ENCODE results near the gene MAP1LC3B.
"Not testable (repeated sequence)": the region's sequence is repeated elsewhere in the genome, so short reads cannot be mapped to it uniquely, and the experiment has no call there.

The MAP1LC3B gene

DNA sequence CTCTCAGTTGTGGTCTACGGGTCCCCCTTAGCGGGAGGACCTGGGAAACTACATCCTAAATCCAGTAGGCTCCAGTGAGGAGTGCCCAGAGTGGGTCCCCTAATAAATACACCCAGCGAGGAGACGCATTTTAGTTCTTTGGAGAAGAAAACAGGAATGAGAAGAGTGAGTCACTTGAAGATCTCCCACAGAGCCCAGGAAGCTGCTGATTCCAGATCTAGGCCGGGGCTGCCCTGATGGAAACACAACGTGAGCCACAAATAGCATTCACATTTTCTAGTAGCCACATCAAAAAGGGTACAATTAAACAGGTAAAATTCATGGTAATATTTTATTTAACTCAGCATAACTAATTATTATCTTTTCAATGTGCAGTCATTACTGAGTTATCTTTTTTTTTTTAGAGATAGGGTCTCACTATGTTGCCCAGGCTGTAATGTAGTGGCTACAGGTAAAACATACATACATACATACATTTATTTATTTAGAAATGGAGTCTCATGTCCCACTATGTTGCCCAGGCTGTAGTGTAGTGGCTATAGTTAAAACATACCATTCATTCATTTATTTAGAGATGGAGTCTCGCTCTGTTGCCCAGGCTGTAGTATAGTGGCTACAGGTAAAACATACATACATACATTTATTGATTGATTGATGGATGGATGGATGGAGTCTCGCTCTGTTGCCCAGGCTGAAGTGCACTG is 30.1 kb upstream of the MAP1LC3B start:
- DNase-seq, result no peak

DNA sequence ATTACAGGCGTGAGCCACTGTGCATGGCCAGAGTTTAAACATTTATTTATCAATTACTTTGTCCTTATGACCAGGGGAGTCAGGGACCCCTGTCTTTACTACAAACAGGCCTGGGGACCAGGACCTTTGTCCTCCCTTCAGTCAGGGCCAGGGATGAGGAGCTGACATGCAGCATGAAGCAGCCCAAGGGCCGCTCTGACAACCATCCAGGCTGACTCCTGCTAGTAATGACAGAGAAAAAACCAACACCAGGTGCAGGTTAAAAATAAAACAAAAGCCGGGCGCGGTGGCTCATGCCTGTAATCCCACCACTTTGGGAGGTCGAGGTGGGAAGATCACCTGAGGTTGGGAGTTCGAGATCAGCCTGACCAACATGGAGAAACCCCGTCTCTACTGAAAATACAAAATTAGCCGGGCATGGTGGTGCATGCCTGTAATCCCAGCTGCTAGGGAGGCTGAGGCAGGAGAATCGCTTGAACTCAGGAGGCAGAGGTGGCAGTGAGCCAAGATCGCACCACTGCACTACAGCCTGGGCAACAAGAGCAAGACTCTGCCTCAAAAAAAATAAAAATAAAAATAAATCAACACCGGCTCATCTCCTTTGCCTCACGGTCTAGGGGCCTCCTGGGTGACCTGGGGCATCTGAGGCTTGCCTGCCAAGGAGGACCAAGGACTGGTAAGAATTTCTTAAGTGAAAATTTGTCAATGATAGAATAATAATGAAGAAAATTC is 29.1 kb upstream of the MAP1LC3B start:
- DNase-seq, result not testable (repeated sequence)

DNA sequence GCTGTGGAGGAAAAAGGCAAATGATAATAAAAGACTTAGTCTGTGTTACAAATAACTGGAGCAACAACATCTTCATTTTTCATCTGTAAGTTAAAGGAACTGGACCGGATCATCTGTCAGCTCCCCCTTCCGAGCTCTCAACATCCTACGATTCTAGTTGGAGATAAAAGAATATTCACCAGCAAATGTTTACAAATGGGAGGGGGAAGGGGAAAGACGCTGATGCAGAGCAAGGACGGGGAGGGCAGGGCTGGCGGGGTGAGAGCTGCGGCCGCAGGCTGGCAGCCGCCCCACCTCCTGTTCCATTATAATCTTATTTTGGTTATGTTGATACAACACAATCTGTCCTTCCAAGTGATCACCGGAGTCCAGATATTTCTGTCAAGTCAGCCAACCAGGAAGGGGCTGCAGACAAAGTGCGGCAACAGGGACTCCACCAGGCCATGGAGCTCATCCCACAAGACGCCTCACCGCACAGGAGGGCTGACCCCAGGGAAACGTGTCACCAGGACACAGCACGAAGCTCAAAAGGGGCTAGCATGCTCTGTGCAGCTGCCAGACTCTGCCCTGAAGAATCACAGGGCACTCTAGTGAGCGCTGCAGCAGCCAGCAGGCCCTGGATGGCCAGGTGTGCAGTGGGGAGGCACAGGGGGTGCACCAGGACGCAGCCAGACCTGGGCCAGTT is 28.2 kb upstream of the MAP1LC3B start:
- DNase-seq, result no peak

DNA sequence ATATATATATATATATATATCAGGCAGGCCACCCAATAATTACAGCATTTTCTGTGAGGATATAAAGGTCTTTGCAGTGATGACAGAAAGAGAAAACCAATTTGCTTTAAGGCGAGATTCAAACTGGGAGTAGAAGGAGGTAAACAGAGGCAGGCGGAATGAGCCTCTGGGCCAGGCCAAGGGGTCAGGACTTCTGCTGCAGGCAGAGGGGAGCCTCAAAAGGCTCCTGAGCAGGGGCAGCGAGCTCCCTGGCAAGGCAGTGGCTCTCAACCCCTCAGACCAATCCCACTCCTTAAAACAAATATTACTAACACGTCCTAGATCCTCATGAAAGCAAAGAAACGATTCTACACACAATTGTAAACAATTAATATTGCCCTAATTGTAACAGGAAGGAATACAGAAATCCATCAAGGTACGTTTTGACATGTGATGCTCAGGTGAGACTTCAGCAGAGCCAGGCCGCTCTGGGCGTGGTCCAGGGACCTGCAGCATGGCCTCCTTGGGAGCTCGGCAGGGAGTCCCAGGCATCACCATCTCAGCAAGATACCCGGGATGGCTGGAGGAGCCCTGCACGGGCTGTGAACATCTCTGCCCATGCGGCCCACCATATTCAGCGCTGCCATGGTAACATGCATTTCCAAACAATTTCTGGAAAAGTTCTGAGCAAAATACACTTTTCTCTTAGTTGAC is 27.0 kb upstream of the MAP1LC3B start:
- DNase-seq, result no peak

DNA sequence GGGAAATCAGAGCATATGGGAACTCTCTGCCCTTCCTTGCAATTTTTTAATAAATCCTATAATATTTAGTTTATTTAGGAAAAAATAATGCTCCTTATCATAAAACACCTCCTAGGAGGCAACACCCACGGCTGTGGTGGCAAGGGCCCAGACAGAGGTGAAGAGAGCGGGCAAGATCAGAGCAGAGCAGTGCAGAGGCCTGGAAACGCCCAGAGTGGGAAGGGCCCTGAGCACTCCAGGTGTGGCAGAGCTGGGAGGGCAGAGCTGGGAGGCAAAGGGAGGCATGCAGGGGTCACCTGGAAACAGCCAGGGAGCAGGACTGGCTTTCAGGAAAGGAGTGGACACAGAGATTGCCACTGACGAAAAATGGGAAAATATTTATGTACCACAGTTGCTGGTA is 25.8 kb upstream of the MAP1LC3B start:
- DNase-seq, result no peak

DNA sequence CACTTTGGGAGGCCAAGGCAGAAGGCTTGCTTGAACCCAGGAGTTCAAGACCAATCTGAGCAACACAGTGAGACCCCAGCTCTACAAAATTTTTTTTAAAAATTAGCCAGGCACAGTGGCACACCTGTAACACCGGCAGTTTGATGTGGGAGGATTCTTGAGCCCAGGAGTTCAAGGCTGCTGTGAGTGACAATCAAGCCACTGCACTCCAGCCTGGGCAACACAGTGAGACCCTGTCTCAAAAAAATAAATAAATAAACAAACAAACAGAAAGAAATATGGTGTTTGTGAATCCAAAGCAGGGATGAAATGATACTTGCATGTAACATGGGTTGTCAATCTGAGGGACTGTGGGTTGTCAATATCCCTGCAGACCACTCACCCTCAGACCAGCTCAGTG is 25.2 kb upstream of the MAP1LC3B start:
- DNase-seq, result no peak

DNA sequence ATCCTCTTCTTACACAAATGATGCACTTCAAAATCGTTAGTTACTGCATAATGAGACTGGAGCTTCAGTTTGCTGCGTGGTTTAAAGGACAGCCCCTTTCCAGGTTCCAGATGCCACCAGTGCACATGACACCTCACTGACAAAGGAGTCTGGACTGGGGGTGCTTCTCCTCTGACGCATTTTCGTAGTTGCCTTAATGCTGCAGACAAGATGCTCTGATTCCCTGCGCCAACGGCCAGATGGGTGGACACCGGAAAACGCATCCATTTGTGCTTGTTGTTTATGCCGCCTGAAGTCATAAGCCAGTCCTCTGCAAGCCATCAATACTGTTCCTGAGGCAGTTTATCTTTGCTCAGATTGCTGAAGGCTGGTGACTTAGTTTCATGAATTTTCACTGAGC is 24.6 kb upstream of the MAP1LC3B start:
- no peak for DNase-seq

DNA sequence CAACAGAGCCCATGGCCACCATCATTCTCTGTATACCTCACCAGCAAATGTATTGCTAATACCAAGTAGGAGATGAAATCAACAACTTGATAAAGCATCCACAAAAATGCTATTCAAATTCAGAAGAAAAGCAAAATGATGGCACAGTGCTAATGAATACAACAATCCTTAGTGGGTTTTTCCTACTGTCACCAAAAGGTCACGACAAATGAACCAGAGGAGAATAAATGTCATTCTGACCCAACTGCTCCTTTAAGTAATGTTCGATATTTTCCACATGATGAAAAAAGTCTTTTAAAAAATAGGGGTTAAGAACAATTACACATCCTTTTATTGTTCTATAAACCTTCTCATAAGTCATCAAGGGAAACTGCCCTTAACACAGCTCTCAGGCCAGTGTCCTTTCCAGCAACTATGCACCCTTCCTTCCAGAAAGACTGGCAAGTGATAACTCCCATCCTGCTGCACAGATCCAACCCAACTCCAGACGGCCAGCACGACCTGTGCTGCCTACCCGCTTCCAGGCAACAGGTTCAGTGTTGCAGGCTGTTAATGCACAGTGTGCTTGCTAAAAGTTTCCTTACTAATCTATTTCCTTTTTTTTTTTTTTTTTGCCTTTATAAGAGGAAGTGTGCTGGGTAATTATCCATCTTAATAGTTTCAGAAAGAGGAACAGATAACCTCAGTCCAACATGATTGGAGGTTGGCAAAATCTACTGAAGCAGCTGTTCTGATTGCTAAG is 23.9 kb upstream of the MAP1LC3B start:
- no peak for DNase-seq

DNA sequence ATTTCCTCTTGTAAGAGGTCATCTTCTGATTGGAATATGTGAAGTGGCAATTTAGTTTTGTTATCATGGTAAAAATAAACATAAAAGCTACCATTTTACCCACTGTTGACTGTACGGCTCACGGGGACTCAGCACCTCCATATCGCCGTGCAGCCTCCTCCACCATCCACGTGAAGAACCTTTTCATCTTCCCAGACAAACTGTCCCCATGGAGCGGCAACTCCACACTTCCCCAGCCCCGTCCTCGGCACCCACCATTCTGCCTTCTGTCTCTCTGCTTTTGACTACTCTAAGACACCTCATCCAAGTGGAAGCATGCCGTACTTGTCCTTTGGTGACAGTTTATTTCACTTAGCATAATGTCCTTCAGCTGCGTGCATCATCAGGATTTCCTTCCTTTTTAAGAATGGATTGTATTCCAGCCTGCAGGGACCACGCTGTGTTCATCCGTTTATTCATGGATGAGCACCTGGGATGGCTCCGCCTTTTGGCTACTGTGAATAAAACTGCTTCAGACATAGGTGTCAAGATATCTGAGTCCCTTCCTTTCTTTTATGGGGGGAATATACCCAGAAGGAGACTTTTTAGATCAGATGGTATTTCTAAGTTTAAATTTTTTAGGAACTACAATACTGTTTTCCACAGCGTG is 22.9 kb upstream of the MAP1LC3B start:
- no peak for DNase-seq

DNA sequence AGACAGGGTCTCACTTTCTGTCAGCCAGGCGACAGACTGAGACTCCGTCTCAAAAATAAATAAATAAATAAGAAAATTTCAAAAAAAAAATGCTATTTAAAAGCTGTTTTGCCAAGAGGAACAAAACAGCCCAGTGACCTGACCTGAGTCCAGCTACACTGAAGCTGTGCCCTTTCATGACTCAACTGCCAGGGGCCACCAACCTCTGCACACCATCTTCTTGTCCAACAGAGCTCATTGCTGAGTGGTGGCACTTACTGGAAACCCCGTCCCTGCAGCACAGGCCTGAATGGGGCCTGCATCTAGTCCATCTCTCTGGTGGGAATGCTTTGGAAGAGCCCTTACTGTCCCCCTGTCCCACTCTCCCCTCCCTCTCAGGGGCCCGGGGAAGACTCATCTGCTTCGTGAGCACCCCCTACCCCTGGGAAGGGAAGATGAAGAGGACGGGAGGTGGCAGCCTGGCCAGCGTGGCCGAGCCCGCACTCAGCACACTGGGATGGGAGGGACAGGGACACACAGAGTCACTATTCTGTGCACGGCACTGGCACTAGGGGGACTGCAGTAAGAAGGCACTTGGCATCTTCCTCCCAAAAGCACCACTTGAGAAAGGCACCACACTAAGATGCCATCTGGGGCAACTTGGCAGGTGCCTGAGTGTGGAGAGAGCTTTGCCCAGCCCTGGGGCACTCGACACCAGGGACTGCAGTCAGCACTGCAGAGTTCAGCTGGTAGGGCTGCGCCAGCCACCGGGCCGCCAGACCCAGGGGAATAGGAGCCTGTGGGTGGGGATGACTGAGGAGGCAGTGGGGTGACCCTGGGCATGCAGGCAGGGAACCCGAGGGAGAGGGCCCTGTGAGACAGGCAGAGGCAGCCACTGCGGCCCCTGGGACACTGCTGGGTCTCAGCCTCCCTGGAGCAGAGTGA is 22.1 kb upstream of the MAP1LC3B start:
- DNase-seq, result no peak

DNA sequence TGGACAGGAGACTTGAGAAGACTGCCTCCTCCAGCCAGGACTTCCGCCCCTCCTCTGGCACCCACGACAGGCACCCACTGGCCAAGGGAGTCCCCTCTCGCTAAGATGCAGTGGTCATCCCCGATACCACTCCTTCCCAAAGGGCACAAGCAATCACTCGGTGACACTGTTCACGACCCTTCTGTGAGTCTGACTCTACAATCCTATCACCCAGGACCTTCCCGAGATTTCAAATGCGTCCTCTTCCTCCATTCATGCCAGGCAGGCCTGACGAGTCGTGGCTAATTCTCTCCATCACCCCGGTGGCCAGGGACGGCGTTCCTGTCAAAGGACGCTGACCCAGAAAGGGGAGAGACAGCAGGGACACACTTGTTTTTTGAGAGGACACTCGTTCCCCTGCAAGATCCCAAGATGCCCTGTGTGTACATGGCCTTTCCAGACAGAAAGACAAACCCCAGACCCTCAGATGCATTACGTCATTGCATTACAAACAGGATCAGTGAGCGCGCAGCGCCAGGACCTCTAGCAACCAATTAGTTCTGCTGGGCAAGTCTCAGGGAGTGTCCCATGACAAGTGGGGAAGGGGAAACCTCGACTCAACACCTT is 20.8 kb upstream of the MAP1LC3B start:
- DNase-seq, result no peak

DNA sequence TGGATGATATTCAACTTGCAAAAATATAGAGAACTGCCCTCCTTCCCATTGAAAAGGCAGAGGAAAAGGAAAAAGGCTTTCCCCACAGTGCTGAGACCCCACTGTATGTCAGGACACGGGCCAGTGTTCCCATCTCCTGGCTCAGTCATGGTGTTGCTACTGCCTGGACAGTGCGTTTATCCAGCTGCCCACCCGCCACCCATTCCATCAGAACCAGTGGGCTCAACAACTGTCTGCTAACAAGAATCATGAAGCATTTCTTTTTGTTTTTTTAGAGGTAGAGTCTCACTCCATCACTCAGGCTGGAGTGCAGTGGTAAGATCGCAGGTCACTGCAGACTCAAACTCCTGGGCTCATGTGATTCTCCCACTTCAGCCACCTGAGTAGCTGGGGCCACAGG is 19.8 kb upstream of the MAP1LC3B start:
- no peak for DNase-seq

DNA sequence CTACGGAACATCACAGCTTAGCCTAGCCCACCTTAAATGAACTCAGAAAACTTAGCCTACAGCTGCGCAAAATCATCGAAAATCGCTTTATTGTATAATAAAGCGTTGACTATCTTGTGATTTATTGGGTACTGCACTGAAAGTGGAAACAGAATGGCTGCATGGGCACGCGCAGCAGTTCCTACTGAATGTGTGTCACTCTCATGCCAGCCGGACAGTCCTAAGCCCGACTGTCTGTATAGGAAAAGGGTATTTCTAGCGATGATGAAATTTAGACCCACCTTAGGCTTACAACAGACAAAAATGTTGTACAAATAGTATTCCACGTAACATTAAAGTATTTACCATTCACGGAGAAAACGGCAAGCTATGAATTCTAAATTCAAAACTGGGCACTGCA is 17.8 kb upstream of the MAP1LC3B start:
- DNase-seq, result no peak

DNA sequence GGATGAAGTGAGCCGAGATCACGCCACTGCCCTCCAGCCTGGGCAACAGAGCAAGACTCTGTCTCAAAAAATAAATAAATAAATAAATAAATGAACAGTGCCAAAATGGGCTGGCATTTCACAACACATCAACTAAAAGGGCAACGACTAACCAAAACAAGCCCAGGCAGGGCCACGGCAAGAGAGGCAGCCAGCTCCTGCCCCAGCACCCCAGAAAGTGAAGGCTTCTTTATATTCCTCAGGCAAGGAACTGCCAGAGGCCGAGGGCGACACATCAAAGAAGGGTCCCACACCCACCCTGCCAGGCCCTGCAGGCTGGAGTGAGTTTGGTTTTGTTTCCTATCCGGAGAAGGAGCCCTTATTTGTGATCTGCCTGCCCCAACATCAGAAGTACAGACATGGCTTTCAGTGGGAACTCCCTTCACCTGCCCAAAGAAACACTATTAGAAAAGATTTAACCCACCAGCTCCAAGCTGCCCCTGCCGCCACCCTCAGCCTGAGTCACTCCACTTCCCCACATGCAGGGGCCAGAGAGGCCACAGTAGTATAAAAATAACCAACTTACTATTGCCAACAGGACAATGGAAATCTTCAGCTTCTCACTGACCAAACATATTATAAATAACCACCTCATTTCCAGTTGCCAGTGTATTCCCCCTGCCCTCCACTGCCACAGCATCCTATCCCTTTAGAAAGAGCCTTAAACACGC is 16.6 kb upstream of the MAP1LC3B start:
- no peak for DNase-seq

DNA sequence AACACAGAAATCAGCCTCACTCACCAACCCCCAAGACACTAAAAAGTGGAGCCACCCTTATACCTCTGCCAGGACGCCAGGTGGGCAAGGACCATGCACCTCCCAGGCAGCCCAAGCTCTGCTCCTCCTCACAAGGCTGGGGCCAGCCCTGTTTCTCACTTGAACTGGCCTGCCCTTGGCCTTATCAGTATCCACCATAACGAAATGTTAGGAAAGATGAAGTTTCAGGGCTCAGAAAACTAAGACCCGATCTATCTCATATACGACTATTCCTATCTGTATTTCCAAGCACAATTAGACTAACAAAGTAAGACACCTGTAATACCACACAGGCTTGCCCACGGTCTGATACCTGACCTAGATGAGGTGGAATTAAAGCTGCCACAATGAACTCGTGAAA is 15.5 kb upstream of the MAP1LC3B start:
- DNase-seq, result no peak

DNA sequence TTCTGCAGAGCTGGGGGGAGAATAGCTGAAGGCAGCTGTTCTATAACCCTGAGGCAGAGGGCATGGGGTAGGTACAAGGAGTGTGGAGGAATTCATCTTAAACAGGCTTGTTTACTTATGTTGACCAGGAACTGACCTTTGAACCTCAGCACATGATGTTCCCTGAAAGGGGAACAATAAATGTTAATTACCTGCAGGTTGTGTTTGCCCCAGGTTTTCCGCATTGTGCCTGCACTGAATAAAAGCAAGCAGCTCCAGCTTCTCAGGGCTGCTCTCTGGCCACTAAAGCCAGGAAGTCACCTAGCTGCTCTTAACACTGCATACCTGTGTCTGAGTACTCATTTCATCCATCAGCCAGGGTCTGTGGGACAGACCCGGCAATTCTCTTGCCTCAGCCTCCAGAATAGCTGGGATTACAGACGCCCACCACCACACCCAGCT is 12.8 kb upstream of the MAP1LC3B start:
- not testable (repeated sequence) for DNase-seq

DNA sequence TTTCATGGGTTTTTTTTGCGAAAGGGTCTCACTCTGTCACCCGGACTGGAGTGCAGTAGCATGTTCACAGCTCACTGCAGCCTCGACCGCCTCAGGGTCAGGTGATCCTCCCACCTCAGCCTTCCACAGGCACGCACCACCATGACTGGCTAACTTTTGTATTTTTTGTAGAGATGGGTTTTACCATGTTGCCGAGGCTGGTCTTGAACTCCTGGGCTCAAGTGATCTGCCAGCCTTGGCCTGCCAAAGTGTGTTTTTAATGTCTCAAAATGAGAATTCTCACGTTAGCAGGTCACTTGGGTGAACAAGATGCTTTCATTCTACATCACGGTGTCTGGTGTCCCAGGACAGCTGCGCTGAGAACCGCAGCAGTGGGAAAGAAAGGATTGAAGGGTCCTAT is 11.7 kb upstream of the MAP1LC3B start:
- DNase-seq, result no peak

DNA sequence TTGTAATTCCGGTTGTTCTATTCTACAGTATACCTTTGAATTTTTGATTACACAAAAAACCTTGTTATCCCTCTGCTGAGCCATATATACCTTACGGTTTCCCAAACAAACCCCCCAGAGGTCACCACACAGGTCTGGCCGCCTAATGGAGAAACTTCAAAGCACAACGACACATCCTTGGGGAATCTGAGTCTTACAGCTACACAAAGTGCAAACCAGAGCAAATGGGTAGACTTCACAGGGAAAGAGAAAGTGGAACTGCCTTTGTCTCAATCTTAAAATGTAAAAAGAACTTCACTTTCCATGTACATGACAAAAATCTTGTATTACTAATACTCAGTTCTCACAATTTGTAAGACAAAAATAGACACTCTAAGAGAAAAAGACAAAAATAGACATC is 11.3 kb upstream of the MAP1LC3B start:
- peak in 1 of 5 experiments; percentile 24 for DNase-seq

DNA sequence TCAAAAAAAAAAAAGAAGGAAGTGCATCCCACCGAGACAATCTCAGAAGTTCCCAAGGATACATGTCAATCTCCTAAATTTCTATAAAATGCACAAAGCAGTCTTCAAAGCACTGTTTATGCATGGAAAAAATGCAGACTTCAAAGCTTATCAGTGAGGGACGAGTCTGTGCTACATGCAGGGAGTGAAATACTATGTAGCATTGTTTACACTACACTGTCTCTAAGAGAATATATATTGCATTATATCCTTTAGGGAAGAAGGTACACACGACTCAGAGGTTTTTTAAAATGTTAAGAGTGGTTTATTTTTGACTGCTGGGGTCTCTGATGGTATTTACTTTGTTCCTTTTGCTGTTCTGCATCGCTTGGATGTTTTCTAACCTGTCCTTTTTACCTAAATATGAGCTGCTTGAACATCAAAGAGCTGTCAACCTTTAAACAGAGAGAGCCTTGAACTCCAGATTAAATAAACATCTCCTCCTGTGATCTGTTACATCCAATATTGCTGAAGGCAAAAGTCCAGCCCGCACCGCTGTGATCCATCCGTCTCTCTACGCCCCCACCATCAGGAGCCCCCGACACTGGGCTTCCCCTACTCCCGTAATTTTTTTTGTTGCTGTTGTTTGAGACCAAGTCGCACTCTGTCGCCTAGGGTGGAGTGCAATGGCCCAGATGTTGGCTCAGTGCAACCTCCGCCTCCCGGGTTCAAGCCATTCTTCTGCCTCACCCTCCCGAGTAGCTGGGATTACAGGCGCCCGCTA is 9.9 kb upstream of the MAP1LC3B start:
- no peak for DNase-seq

Measured in T-helper 2 cell (primary cell).